Endothelial cell (in vitro differentiated cells): Measurements from ENCODE around the gene MLYCD. TPM values are rescaled to one million over a fixed set of nuclear protein-coding genes. Genes with fewer than 3 reads are reported as not detected.

Experiments used
- DNase-seq: peaks from one replicate; pipeline ENCODE4 v3.0.0; 2021; ENCODE audit warnings: low spot score
- H3K27ac Mint-ChIP-seq: one replicate; pipeline ENCODE4 v1.8.0; 2021; ENCODE audit warnings: mixed read lengths, inconsistent platforms; ENCODE audit not compliant: unreplicated experiment
- H3K27me3 Mint-ChIP-seq: one replicate; pipeline ENCODE4 v1.8.0; 2021; ENCODE audit warnings: mild to moderate bottlenecking, moderate library complexity, mixed read lengths, inconsistent platforms; ENCODE audit not compliant: unreplicated experiment
- H3K36me3 Mint-ChIP-seq: one replicate; pipeline ENCODE4 v1.8.0; 2021; ENCODE audit warnings: mild to moderate bottlenecking, low read depth, mixed read lengths, inconsistent platforms; ENCODE audit not compliant: unreplicated experiment
- H3K4me1 Mint-ChIP-seq: one replicate; pipeline ENCODE4 v1.8.0; 2021; ENCODE audit warnings: mild to moderate bottlenecking, mixed read lengths, inconsistent platforms; ENCODE audit not compliant: unreplicated experiment
- H3K4me3 Mint-ChIP-seq: one replicate; pipeline ENCODE4 v1.8.0; 2021; ENCODE audit warnings: mild to moderate bottlenecking, mixed read lengths, inconsistent platforms; ENCODE audit not compliant: unreplicated experiment
- H3K9me3 Mint-ChIP-seq: one replicate; pipeline ENCODE4 v1.8.0; 2021; ENCODE audit warnings: mixed read lengths, inconsistent platforms; ENCODE audit not compliant: unreplicated experiment
- CTCF ChIP-seq: fragments of 200-600 bp; sonication (generic); IDR thresholded peaks from one replicate; pipeline ENCODE4 v1.5.0; 2021; ENCODE audit warnings: antibody characterized with exemption; ENCODE audit not compliant: unreplicated experiment
- total RNA-seq: library from RNA; stranded (reverse); fragmentation: NEBNext Ultra II Directional; extraction: Animal tissue kit (Norgen Biotek cat#: 25700); gene quantifications from one replicate; pipeline ENCODE4 v1.2.1, GENCODE V29; 2021; ENCODE audit not compliant: unreplicated experiment

The MLYCD gene
- total RNA-seq, 1 donor from 2014 or later = 3.0 TPM

GRCh38 chr16:83926726-83927397 lies 27.9 kb downstream of the MLYCD start:
- peak; percentile 83 for DNase-seq
- Mint-ChIP-seq H3K9me3 (no peaks in the 10 kb centered on the region), H3K27me3 (peaks cover 8% of the 10 kb centered on the region), H3K27ac (peak overlapping the region; percentile 24), H3K4me3 (no peak overlapping the region), H3K36me3 (peaks cover 8% of the 10 kb centered on the region), H3K4me1 (peaks cover 3% of the 10 kb centered on the region)
- TF ChIP-seq CTCF = peak; percentile 85

- H3K9me3 Mint-ChIP-seq = no peaks in the 10 kb centered on the region
- TF ChIP-seq CTCF = no peak
- DNase-seq = no peak
These were observed 29.6 kb downstream of the MLYCD start for GRCh38 chr16:83928341-83929055.

GRCh38 chr16:83929811-83930555 lies 31.1 kb downstream of the MLYCD start:
- no peak for DNase-seq
- Mint-ChIP-seq H3K9me3 (no peaks in the 10 kb centered on the region), H3K27me3 (peaks cover 15% of the 10 kb centered on the region), H3K4me1 (peaks cover 3% of the 10 kb centered on the region), H3K27ac (no peak overlapping the region), H3K4me3 (no peak overlapping the region), H3K36me3 (peaks cover 8% of the 10 kb centered on the region)
- no peak for TF ChIP-seq CTCF

More at GRCh38 chr16:83928341-83929055, 29.6 kb downstream of the MLYCD start:
- peaks cover 8% of the 10 kb centered on the region for H3K36me3 Mint-ChIP-seq
- H3K27me3 Mint-ChIP-seq = peaks cover 8% of the 10 kb centered on the region
- H3K4me3 Mint-ChIP-seq = no peak overlapping the region
- H3K27ac Mint-ChIP-seq = no peak overlapping the region
- H3K4me1 Mint-ChIP-seq = peaks cover 3% of the 10 kb centered on the region

GRCh38 chr16:83930730-83931500 lies 32.0 kb downstream of the MLYCD start:
- H3K27ac Mint-ChIP-seq = no peak overlapping the region
- H3K9me3 Mint-ChIP-seq = no peaks in the 10 kb centered on the region
- DNase-seq = no peak
- H3K27me3 Mint-ChIP-seq = peaks cover 11% of the 10 kb centered on the region
- H3K36me3 Mint-ChIP-seq = peaks cover 4% of the 10 kb centered on the region
- no peak for TF ChIP-seq CTCF
- H3K4me3 Mint-ChIP-seq = no peak overlapping the region
- H3K4me1 Mint-ChIP-seq = peaks cover 3% of the 10 kb centered on the region
